HL-60 (cell line): ENCODE results near the gene TOX2.

Experiments
- DNase-seq, 2 experiments: peaks; one replicate each; pipeline ENCODE4 v3.0.0-alpha.2; 2010 to 2020; ENCODE audit warnings: low read depth in 1 of 2, low spot score in 1 of 2
- H3K27ac ChIP-seq: fragments of 250-450 bp; sonication (Bioruptor Pico); replicated peaks from 2 replicates; pipeline ENCODE4 v1.5.1; 2020; ENCODE audit warnings: mild to moderate bottlenecking, moderate library complexity
- H3K27me3 ChIP-seq: fragments of 250-450 bp; sonication (Bioruptor Pico); 2 replicates; pipeline ENCODE4 v1.5.1; 2021; ENCODE audit warnings: mild to moderate bottlenecking, moderate library complexity; ENCODE audit not compliant: insufficient read depth, poor library complexity, severe bottlenecking
- H3K4me3 ChIP-seq: replicated peaks from 2 replicates; pipeline ENCODE4 v1.5.1; 2011; ENCODE audit warnings: mild to moderate bottlenecking, control low read depth, low read length; ENCODE audit not compliant: insufficient read depth
- GABPA ChIP-seq: IDR thresholded peaks from 2 replicates; pipeline ENCODE4 v1.6.1; 2012; ENCODE audit warnings: low read depth
- POLR2AphosphoS5 ChIP-seq: IDR thresholded peaks from 2 replicates; pipeline ENCODE4 v1.6.1; 2012; ENCODE audit warnings: low read depth
- SPI1 ChIP-seq: IDR thresholded peaks from 2 replicates; pipeline ENCODE4 v1.6.1; 2012; ENCODE audit warnings: low read depth, mild to moderate bottlenecking, borderline replicate concordance
- TF ChIP-seq, protein P1 (sequence below): IDR thresholded peaks from 2 replicates; pipeline ENCODE4 v1.6.1; 2012; ENCODE audit warnings: low read depth; ENCODE audit not compliant: insufficient replicate concordance
- TF ChIP-seq, protein P2 (sequence below): IDR thresholded peaks from one replicate; pipeline ENCODE4 v1.5.1; 2011; ENCODE audit warnings: low read length, control low read depth, inconsistent platforms; ENCODE audit not compliant: insufficient read depth

Gene TOX2

DNA sequence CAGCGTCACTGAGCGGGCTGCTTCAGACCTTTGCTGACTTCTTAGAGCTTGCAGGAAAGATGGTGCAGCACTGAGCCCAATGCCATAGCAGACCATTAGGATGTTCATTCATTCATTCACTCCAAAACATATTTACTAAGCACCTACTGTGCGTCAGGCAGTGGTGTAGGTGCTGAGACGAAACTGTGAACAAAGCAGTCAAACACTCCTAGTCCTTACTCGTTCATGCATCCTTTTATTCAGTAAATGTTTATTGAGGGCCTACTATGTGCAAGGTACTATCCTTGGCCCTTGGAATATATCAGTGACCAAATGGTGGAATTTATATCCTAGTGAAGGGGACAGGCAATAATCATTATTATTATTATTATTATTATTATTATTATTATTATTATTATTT is 76.6 kb downstream of the TOX2 start:
- no peak overlapping the region for H3K27ac ChIP-seq
- DNase-seq = no peak
- no peaks in the 10 kb centered on the region for H3K27me3 ChIP-seq
- TF ChIP-seq, protein P1, sequence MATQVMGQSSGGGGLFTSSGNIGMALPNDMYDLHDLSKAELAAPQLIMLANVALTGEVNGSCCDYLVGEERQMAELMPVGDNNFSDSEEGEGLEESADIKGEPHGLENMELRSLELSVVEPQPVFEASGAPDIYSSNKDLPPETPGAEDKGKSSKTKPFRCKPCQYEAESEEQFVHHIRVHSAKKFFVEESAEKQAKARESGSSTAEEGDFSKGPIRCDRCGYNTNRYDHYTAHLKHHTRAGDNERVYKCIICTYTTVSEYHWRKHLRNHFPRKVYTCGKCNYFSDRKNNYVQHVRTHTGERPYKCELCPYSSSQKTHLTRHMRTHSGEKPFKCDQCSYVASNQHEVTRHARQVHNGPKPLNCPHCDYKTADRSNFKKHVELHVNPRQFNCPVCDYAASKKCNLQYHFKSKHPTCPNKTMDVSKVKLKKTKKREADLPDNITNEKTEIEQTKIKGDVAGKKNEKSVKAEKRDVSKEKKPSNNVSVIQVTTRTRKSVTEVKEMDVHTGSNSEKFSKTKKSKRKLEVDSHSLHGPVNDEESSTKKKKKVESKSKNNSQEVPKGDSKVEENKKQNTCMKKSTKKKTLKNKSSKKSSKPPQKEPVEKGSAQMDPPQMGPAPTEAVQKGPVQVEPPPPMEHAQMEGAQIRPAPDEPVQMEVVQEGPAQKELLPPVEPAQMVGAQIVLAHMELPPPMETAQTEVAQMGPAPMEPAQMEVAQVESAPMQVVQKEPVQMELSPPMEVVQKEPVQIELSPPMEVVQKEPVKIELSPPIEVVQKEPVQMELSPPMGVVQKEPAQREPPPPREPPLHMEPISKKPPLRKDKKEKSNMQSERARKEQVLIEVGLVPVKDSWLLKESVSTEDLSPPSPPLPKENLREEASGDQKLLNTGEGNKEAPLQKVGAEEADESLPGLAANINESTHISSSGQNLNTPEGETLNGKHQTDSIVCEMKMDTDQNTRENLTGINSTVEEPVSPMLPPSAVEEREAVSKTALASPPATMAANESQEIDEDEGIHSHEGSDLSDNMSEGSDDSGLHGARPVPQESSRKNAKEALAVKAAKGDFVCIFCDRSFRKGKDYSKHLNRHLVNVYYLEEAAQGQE = no peak
- no peak for TF ChIP-seq SPI1
- TF ChIP-seq POLR2AphosphoS5 = no peak
- no peak for TF ChIP-seq GABPA
- TF ChIP-seq, protein P2, sequence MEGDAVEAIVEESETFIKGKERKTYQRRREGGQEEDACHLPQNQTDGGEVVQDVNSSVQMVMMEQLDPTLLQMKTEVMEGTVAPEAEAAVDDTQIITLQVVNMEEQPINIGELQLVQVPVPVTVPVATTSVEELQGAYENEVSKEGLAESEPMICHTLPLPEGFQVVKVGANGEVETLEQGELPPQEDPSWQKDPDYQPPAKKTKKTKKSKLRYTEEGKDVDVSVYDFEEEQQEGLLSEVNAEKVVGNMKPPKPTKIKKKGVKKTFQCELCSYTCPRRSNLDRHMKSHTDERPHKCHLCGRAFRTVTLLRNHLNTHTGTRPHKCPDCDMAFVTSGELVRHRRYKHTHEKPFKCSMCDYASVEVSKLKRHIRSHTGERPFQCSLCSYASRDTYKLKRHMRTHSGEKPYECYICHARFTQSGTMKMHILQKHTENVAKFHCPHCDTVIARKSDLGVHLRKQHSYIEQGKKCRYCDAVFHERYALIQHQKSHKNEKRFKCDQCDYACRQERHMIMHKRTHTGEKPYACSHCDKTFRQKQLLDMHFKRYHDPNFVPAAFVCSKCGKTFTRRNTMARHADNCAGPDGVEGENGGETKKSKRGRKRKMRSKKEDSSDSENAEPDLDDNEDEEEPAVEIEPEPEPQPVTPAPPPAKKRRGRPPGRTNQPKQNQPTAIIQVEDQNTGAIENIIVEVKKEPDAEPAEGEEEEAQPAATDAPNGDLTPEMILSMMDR = no peak
- H3K4me3 ChIP-seq = no peak overlapping the region

DNA sequence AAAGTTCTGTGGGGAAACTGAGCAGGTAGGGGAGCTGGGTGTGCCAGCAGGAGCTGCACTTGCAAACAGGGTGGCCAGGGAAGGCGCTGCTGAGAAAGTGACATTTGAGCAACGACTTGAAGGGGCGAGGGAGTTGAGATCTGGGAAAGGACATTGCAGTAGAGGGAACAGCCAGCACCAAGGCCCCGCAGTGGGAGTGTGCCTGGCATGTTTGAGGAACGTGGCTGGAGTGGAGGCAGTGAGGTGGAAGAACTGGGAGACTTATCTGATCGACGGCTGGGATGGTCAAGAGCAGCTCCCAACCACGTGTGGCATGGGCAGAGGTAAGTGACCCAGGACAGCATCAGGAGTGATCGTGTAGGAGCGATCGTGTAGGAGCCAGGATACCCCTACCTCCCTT is 77.3 kb downstream of the TOX2 start:
- Histone ChIP-seq H3K27me3 (no peaks in the 10 kb centered on the region), H3K4me3 (no peak overlapping the region), H3K27ac (no peak overlapping the region)
- no peak for DNase-seq
- no peak for TF ChIP-seq POLR2AphosphoS5
- TF ChIP-seq, protein P2 = no peak
- TF ChIP-seq, protein P1 = no peak
- TF ChIP-seq GABPA = no peak
- TF ChIP-seq SPI1 = no peak

DNA sequence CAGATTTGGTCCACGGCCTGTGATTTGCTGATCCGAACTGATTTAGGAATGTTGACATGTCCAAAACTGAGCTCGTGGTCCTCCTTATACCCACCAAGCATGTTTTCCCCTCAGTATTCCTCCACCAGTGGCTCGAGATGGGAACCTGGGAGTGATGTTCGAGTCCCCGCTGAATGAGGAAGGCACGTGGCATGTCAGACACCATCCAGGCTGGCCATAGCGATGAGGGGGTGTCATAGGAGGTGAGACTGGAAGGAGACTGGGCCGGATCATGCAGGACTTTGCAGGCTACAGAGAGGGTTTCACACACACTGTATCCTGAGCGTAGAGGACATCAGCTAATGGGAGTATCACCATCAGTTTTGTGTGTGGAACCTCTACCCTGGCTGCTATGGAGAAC is 78.2 kb downstream of the TOX2 start:
- H3K4me3 ChIP-seq = no peak overlapping the region
- TF ChIP-seq POLR2AphosphoS5 = no peak
- no peak for TF ChIP-seq GABPA
- TF ChIP-seq SPI1 = no peak
- TF ChIP-seq, protein P1 = no peak
- TF ChIP-seq, protein P2 = no peak
- H3K27ac ChIP-seq = no peak overlapping the region
- H3K27me3 ChIP-seq = no peaks in the 10 kb centered on the region
- no peak for DNase-seq
